Fibroblast of lung (primary cell): ENCODE measurements around the gene NDRG3.

Experiments
- EZH2 ChIP-seq: IDR thresholded peaks from 2 replicates; pipeline ENCODE4 v1.5.1; 2012; ENCODE audit warnings: low read length, control low read depth, mild to moderate bottlenecking; ENCODE audit errors: missing control alignments
- TF ChIP-seq, protein P1 (sequence below), 2 donors: IDR thresholded peaks in 1 of 2; conservative IDR thresholded peaks in 1 of 2; 1 replicate in 1 of 2; 2 replicates in 1 of 2; pipeline ENCODE4 v1.5.1; 2011 to 2012; ENCODE audit warnings: low read length in 2 of 2, control low read depth in 1 of 2, inconsistent platforms in 1 of 2, low read depth in 1 of 2, mild to moderate bottlenecking in 1 of 2

DNA sequence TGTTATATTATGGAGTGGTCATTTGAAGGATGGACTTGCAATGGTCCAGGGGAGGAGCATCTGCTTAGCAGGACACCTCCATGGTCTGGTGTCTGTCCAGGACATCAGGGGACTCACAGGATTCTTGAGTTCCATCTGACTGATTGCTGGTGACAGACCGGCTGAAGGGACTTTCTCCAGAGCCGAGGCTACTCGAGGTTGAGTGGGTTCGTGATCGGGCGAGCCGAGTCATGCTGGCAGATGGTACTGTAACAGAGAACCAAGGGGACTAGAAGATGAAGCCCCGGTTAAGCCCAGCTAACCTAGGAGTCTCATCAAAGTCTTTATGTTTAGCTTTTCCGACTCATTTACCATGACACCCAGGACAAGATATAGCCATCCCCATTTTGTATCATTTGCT lies 92.4 kb downstream of the NDRG3 start:
- TF ChIP-seq, protein P1, sequence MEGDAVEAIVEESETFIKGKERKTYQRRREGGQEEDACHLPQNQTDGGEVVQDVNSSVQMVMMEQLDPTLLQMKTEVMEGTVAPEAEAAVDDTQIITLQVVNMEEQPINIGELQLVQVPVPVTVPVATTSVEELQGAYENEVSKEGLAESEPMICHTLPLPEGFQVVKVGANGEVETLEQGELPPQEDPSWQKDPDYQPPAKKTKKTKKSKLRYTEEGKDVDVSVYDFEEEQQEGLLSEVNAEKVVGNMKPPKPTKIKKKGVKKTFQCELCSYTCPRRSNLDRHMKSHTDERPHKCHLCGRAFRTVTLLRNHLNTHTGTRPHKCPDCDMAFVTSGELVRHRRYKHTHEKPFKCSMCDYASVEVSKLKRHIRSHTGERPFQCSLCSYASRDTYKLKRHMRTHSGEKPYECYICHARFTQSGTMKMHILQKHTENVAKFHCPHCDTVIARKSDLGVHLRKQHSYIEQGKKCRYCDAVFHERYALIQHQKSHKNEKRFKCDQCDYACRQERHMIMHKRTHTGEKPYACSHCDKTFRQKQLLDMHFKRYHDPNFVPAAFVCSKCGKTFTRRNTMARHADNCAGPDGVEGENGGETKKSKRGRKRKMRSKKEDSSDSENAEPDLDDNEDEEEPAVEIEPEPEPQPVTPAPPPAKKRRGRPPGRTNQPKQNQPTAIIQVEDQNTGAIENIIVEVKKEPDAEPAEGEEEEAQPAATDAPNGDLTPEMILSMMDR (conservative IDR thresholded peaks at IDR 0.05 in 1 of 2, IDR thresholded peaks at IDR 0.05 in 1 of 2; ENCODE audit: low read depth in 1 of 2, low read length in 2 of 2): no peak
- TF ChIP-seq EZH2: no peak
